HepG2 (cell line): ENCODE measurements around the gene NFATC4. TPM values are rescaled to one million over a fixed set of nuclear protein-coding genes. Genes with fewer than 3 reads are reported as not detected.
A peak's percentile ranks its signal among the peaks of the same experiment; 100 is the strongest.

ENCODE experiments used
- ARID3A ChIP-seq: IDR thresholded peaks from 2 replicates; pipeline ENCODE4 v1.6.1; 2012; ENCODE audit warnings: low read depth, low read length, improper control_type of control experiment
- KIAA2018 ChIP-seq: sonication (generic); formaldehyde crosslinking; IDR thresholded peaks from 2 replicates; pipeline ENCODE4 v1.5.0; 2020; ENCODE audit warnings: mild to moderate bottlenecking, missing genetic modification reagents, borderline replicate concordance
- NR2C2 ChIP-seq: sonication (generic); formaldehyde crosslinking; IDR thresholded peaks from 2 replicates; pipeline ENCODE4 v1.4.0; 2020; ENCODE audit warnings: missing genetic modification reagents, mild to moderate bottlenecking, moderate library complexity, borderline replicate concordance
- ONECUT2 ChIP-seq: sonication (generic); formaldehyde crosslinking; IDR thresholded peaks from 2 replicates; pipeline ENCODE4 v1.4.0; 2020; ENCODE audit warnings: missing genetic modification reagents
- PATZ1 ChIP-seq: sonication (generic); formaldehyde crosslinking; IDR thresholded peaks from 2 replicates; pipeline ENCODE4 v1.4.0; 2020; ENCODE audit warnings: missing genetic modification reagents
- ZFP41 ChIP-seq: sonication (generic); formaldehyde crosslinking; IDR thresholded peaks from 2 replicates; pipeline ENCODE4 v1.4.0; 2020; ENCODE audit warnings: mild to moderate bottlenecking, missing genetic modification reagents, borderline replicate concordance
- ZNF280D ChIP-seq: sonication (generic); formaldehyde crosslinking; IDR thresholded peaks from 2 replicates; pipeline ENCODE4 v1.5.1; 2020; ENCODE audit warnings: mild to moderate bottlenecking, missing genetic modification reagents
- ZNF337 ChIP-seq: sonication (generic); formaldehyde crosslinking; IDR thresholded peaks from 2 replicates; pipeline ENCODE4 v1.5.1; 2020; ENCODE audit warnings: missing genetic modification reagents, low read depth, mild to moderate bottlenecking, borderline replicate concordance
- ZNF563 ChIP-seq: sonication (generic); formaldehyde crosslinking; IDR thresholded peaks from 2 replicates; pipeline ENCODE4 v1.8.0; 2022; ENCODE audit warnings: mild to moderate bottlenecking, moderate library complexity, missing genetic modification reagents
- polyA plus RNA-seq, 8 experiments: library from polyadenylated mRNA; depleted of rRNA in 3 of 8; stranded (reverse) in 7 of 8; unstranded in 1 of 8; fragments of >200 nt; fragmentation: Illumina TruSeq in 4 of 8; extraction: Trizol in 4 of 8; gene quantifications; 2 replicates each; pipeline versions ENCODE4 v1.2.1 to v1.2.3, GENCODE V29; 2011 to 2016; ENCODE audit warnings: low read depth in 4 of 8, missing spikeins in 1 of 8, mixed read lengths in 1 of 8; ENCODE audit not compliant: insufficient read depth in 1 of 8
- total RNA-seq, 5 experiments: library from RNA; depleted of rRNA; stranded (reverse); fragments of >200 nt; fragmentation: Illumina TruSeq; extraction: Trizol; gene quantifications; 2 replicates each; pipeline ENCODE4 v1.2.3, GENCODE V29; 2016; ENCODE audit warnings: low read depth in 1 of 5

Gene NFATC4
- total and polyA plus RNA-seq, 2 of the 13 experiments (the other 11 are each of a cell fraction or from before 2014, with no cell fraction given): 0.04 to 0.15 TPM

GRCh38 chr14:24426912-24427536 lies 59.0 kb downstream of the NFATC4 start (continued):
- TF ChIP-seq ARID3A (no peak), KIAA2018 (CRISPR knock-in tag) (no peak), NR2C2 (CRISPR knock-in tag) (peak; percentile 63; the same call in 1 of the 2 replicates), ZNF563 (no peak), PATZ1 (CRISPR knock-in tag) (peak; percentile 58), ZNF280D (peak; percentile 57; the same call in 1 of the 2 replicates), ZNF337 (no peak), ONECUT2 (CRISPR knock-in tag) (peak; percentile 90), ZFP41 (CRISPR knock-in tag) (peak; percentile 82; the same call in 1 of the 2 replicates)
